Neuron (in vitro differentiated cells): Measurements from ENCODE around the gene HYPK.
"Not testable (repeated sequence)": the region's sequence is repeated elsewhere in the genome, so short reads cannot be mapped to it uniquely, and the experiment has no call there.

ENCODE experiments used
- H2AFZ ChIP-seq: one replicate; pipeline ENCODE4 v1.6.1; 2013; ENCODE audit warnings: low read depth, mild to moderate bottlenecking, inconsistent platforms, low read length, moderate library complexity
- H3K27me3 ChIP-seq: one replicate; pipeline ENCODE4 v1.6.1; 2013; ENCODE audit warnings: low read length; ENCODE audit not compliant: insufficient read depth
- H3K36me3 ChIP-seq: one replicate; pipeline ENCODE4 v1.6.1; 2013; ENCODE audit warnings: low read length; ENCODE audit not compliant: insufficient read depth
- H3K4me1 ChIP-seq: one replicate; pipeline ENCODE4 v1.6.1; 2013; ENCODE audit warnings: low read length; ENCODE audit not compliant: insufficient read depth
- H3K4me3 ChIP-seq: 2 replicates; pipeline ENCODE4 v1.5.1; 2013; ENCODE audit warnings: mild to moderate bottlenecking, low read length, moderate library complexity
- H3K9me3 ChIP-seq: one replicate; pipeline ENCODE4 v1.6.1; 2013; ENCODE audit warnings: low read length

The HYPK gene

GRCh38 chr15:43831519-43832052 lies 31.2 kb downstream of the HYPK start:
- not testable (repeated sequence) for H3K27me3 ChIP-seq, H3K9me3 ChIP-seq, H3K4me3 ChIP-seq, H3K4me1 ChIP-seq, H2AFZ ChIP-seq
- H3K36me3 ChIP-seq: peaks cover 20% of the 10 kb centered on the region

- H3K4me1 ChIP-seq, H3K27me3 ChIP-seq, H3K4me3 ChIP-seq, H3K9me3 ChIP-seq, H2AFZ ChIP-seq: not testable (repeated sequence)
- peaks cover 24% of the 10 kb centered on the region for H3K36me3 ChIP-seq
These were observed 32.1 kb downstream of the HYPK start for GRCh38 chr15:43832485-43832884.

GRCh38 chr15:43845421-43845820 lies 45.0 kb downstream of the HYPK start:
- Histone ChIP-seq H3K9me3 (no peaks in the 10 kb centered on the region), H2AFZ (no peak overlapping the region), H3K27me3 (no peaks in the 10 kb centered on the region), H3K36me3 (peaks cover 32% of the 10 kb centered on the region), H3K4me1 (no peaks in the 10 kb centered on the region), H3K4me3 (no peak overlapping the region)

- Histone ChIP-seq H3K27me3 (no peaks in the 10 kb centered on the region), H2AFZ (no peak overlapping the region), H3K36me3 (peaks cover 23% of the 10 kb centered on the region), H3K9me3 (no peaks in the 10 kb centered on the region), H3K4me1 (no peaks in the 10 kb centered on the region), H3K4me3 (no peak overlapping the region)
These were observed 50.9 kb downstream of the HYPK start for GRCh38 chr15:43851251-43851650.

DNA sequence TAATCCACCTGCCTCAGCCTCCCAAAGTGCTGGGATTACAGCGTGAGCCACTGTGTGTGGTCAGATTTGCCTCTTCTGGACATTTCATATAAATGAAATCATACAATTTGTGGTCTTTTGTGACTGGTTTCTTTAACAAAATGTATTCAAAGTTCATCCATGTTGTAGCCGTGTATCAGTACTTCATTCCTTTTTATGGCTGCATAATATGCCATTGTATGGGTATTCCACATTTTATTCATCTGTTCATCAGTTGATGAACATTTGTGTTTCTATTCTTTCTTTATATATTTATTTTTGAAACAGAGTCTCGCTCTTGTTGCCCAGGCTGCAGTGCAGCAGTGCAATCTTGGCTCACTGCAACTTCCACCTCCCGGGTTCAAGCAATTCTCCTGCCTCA lies 52.2 kb downstream of the HYPK start:
- Histone ChIP-seq H3K36me3 (peaks cover 22% of the 10 kb centered on the region), H3K27me3 (no peaks in the 10 kb centered on the region), H3K4me3 (no peak overlapping the region), H3K9me3 (no peaks in the 10 kb centered on the region), H3K4me1 (no peaks in the 10 kb centered on the region), H2AFZ (no peak overlapping the region)
